Embryonic facial prominence (tissue), 1 donor: ENCODE measurements around the gene SOX30.
A peak's percentile ranks its signal among the peaks of the same experiment; 100 is the strongest.
"Not testable (repeated sequence)": the region's sequence is repeated elsewhere in the genome, so short reads cannot be mapped to it uniquely, and the experiment has no call there.

Experiments used
- DNase-seq: peaks from one replicate; pipeline ENCODE4 v3.0.0-alpha.2; 2016; ENCODE audit errors: extremely low spot score

Gene SOX30

GRCh38 chr5:157652377-157652692 is at the start of gene SOX30:
SOX30 (minus strand) TSS chr5:157652438; CDS start chr5:157652078, 360 bp downstream.
- no peak for DNase-seq

GRCh38 chr5:157698674-157699073 is 46.4 kb upstream of the SOX30 start:
- DNase-seq = not testable (repeated sequence)

- DNase-seq = not testable (repeated sequence)
These were observed 43.9 kb upstream of the SOX30 start for GRCh38 chr5:157696154-157696553.

GRCh38 chr5:157693816-157694215 is 41.6 kb upstream of the SOX30 start:
- not testable (repeated sequence) for DNase-seq

GRCh38 chr5:157690690-157691433 is 38.6 kb upstream of the SOX30 start:
- no peak for DNase-seq

GRCh38 chr5:157689942-157690689 is 37.9 kb upstream of the SOX30 start:
- no peak for DNase-seq

GRCh38 chr5:157687198-157687554 is 34.9 kb upstream of the SOX30 start:
- DNase-seq = no peak

- DNase-seq = not testable (repeated sequence)
These were observed 34.3 kb upstream of the SOX30 start for GRCh38 chr5:157686276-157687197.

GRCh38 chr5:157682257-157682656 is 30.0 kb upstream of the SOX30 start:
- DNase-seq = no peak

GRCh38 chr5:157681048-157681447 is 28.8 kb upstream of the SOX30 start:
- no peak for DNase-seq

- no peak for DNase-seq
These were observed 28.0 kb upstream of the SOX30 start for GRCh38 chr5:157680239-157680638.

- no peak for DNase-seq
These were observed 27.6 kb upstream of the SOX30 start for GRCh38 chr5:157679801-157680200.

GRCh38 chr5:157677931-157678330 is 25.7 kb upstream of the SOX30 start:
- DNase-seq = no peak

GRCh38 chr5:157674351-157674750 is 22.1 kb upstream of the SOX30 start:
- DNase-seq = not testable (repeated sequence)

- no peak for DNase-seq
These were observed 20.7 kb upstream of the SOX30 start for GRCh38 chr5:157672976-157673375.

GRCh38 chr5:157671592-157672330 is 19.5 kb upstream of the SOX30 start:
- DNase-seq = no peak

- peak; percentile 70 for DNase-seq
These were observed 18.7 kb upstream of the SOX30 start, which contains the start of gene C5orf52 for GRCh38 chr5:157670662-157671591. C5orf52 (plus strand) TSS chr5:157671533; CDS start chr5:157671615, 82 bp downstream.

- DNase-seq = no peak
These were observed 17.5 kb upstream of the SOX30 start for GRCh38 chr5:157669701-157670097.

GRCh38 chr5:157668356-157668755 is 16.1 kb upstream of the SOX30 start:
- DNase-seq = no peak

GRCh38 chr5:157665467-157666070 is 13.3 kb upstream of the SOX30 start:
- no peak for DNase-seq
